SK-N-MC (cell line): ENCODE measurements around the gene KLHL36.

Experiments
- DNase-seq: peaks from one replicate; pipeline ENCODE4 v3.0.0-alpha.2; 2011; ENCODE audit warnings: low read depth, low spot score
- H3K27ac ChIP-seq: fragments of 200-600 bp; sonication (generic); 2 replicates; pipeline ENCODE4 v1.5.1; 2016; ENCODE audit warnings: mixed run types
- H3K36me3 ChIP-seq: fragments of 200-600 bp; sonication (generic); 2 replicates; pipeline ENCODE4 v1.6.1; 2017; ENCODE audit warnings: antibody characterized with exemption, low read length, mixed read lengths; ENCODE audit not compliant: insufficient read depth
- H3K4me3 ChIP-seq: fragments of 200-600 bp; sonication (generic); 2 replicates; pipeline ENCODE4 v1.5.1; 2016
- H3K9ac ChIP-seq: fragments of 200-600 bp; sonication (generic); 2 replicates; pipeline ENCODE4 v1.8.0; 2017; ENCODE audit warnings: mixed run types, mixed read lengths; ENCODE audit not compliant: insufficient read length
- H3K9me3 ChIP-seq: fragments of 200-600 bp; sonication (generic); 2 replicates; pipeline ENCODE4 v1.6.1; 2017; ENCODE audit warnings: low read depth, mild to moderate bottlenecking, antibody characterized with exemption, low read length, moderate library complexity, mixed read lengths
- EZH2 ChIP-seq: fragments of 200-600 bp; sonication (generic); IDR thresholded peaks from one replicate; pipeline ENCODE4 v1.6.1; 2017; ENCODE audit warnings: antibody characterized with exemption
- FOXP2 ChIP-seq: optimal IDR thresholded peaks from 2 replicates; pipeline ENCODE3; 2011; ENCODE audit warnings: mild to moderate bottlenecking, moderate library complexity; ENCODE audit not compliant: insufficient read depth; ENCODE audit errors: extremely low read length, control extremely low read depth
- POLR2AphosphoS5 ChIP-seq: IDR thresholded peaks from 2 replicates; pipeline ENCODE4 v1.6.1; 2012; ENCODE audit warnings: mild to moderate bottlenecking, low read depth, low read length, borderline replicate concordance

Gene KLHL36

GRCh38 chr16:84633622-84634021 is 14.7 kb upstream of the KLHL36 start:
- no peaks in the 10 kb centered on the region for H3K36me3 ChIP-seq
- H3K9ac ChIP-seq, result no peak overlapping the region
- no peaks in the 10 kb centered on the region for H3K9me3 ChIP-seq
- no peak for DNase-seq
- no peak overlapping the region for H3K27ac ChIP-seq
- no peak for TF ChIP-seq EZH2
- no peak for TF ChIP-seq POLR2AphosphoS5
- TF ChIP-seq FOXP2, result no peak
- H3K4me3 ChIP-seq, result no peak overlapping the region

DNA sequence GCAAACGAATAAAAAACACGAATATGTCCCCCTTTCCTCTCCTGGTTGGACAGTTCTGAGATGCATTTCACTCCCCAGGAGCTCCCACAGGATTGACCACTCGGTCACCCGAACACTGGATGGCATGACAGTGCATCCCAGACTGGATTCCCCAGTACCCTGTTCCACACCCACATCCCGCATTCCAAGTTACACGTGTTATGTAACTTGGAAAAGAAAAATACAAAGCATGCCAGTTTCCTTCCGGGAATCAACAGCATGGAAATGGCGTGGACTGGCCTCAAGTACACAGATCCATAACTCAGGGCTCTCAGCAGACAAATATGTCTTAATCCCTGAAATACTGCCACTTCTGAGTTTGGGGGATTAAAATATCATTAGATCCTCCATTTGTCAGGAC is 12.6 kb upstream of the KLHL36 start:
- H3K27ac ChIP-seq, result no peak overlapping the region
- DNase-seq, result no peak
- H3K4me3 ChIP-seq, result no peak overlapping the region
- no peak overlapping the region for H3K9ac ChIP-seq
- H3K36me3 ChIP-seq, result no peaks in the 10 kb centered on the region
- H3K9me3 ChIP-seq, result no peaks in the 10 kb centered on the region
- TF ChIP-seq POLR2AphosphoS5, result no peak
- no peak for TF ChIP-seq EZH2
- TF ChIP-seq FOXP2, result no peak

GRCh38 chr16:84637709-84638108 is 10.6 kb upstream of the KLHL36 start:
- H3K4me3 ChIP-seq, result no peak overlapping the region
- no peak overlapping the region for H3K9ac ChIP-seq
- TF ChIP-seq EZH2 (no peak), POLR2AphosphoS5 (no peak), FOXP2 (no peak)
- no peak for DNase-seq
- no peaks in the 10 kb centered on the region for H3K9me3 ChIP-seq
- H3K36me3 ChIP-seq, result no peaks in the 10 kb centered on the region
- no peak overlapping the region for H3K27ac ChIP-seq

DNA sequence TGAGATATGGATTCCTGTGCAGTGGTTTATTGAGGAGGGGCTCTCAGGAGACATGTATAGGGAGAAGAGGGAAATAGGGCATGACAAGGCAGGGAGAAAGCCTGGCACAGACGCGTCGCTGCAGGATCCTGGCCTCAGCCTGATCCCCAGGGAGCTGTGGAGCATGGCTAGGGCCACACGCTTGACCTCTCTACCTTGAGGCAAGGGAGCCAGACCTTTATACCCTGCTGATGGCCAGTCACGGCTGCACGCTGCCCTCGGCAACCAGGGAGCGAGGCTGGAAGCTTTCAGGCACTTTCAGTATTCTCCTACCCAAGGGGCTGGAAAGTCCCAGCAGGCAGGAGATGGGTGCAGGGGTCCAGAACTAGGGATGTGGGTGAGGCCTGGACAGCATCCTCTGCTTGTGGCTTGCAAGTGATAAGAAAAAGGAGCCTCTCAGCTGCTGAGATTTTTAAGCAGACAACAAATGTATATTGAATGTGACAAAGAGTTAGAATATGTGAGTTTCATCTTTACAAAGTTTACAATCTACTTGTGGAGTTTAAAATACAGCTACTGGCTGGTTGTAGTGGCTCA is 10.0 kb upstream of the KLHL36 start:
- H3K36me3 ChIP-seq, result no peaks in the 10 kb centered on the region
- H3K9ac ChIP-seq, result no peak overlapping the region
- no peak overlapping the region for H3K4me3 ChIP-seq
- no peak for DNase-seq
- H3K27ac ChIP-seq, result no peak overlapping the region
- TF ChIP-seq EZH2 (no peak), POLR2AphosphoS5 (no peak), FOXP2 (no peak)
- no peaks in the 10 kb centered on the region for H3K9me3 ChIP-seq

GRCh38 chr16:84640145-84640544 is 8.2 kb upstream of the KLHL36 start:
- Histone ChIP-seq H3K36me3 (no peaks in the 10 kb centered on the region), H3K4me3 (no peak overlapping the region), H3K9ac (no peak overlapping the region), H3K27ac (no peak overlapping the region), H3K9me3 (no peaks in the 10 kb centered on the region)
- no peak for DNase-seq
- TF ChIP-seq POLR2AphosphoS5, result no peak

GRCh38 chr16:84641643-84642358 is 6.5 kb upstream of the KLHL36 start:
- H3K27ac ChIP-seq, result no peak overlapping the region
- no peak for TF ChIP-seq POLR2AphosphoS5
- TF ChIP-seq FOXP2, result no peak
- DNase-seq, result no peak
- H3K36me3 ChIP-seq, result no peaks in the 10 kb centered on the region
- H3K4me3 ChIP-seq, result no peak overlapping the region
- no peak overlapping the region for H3K9ac ChIP-seq
- H3K9me3 ChIP-seq, result no peaks in the 10 kb centered on the region

DNA sequence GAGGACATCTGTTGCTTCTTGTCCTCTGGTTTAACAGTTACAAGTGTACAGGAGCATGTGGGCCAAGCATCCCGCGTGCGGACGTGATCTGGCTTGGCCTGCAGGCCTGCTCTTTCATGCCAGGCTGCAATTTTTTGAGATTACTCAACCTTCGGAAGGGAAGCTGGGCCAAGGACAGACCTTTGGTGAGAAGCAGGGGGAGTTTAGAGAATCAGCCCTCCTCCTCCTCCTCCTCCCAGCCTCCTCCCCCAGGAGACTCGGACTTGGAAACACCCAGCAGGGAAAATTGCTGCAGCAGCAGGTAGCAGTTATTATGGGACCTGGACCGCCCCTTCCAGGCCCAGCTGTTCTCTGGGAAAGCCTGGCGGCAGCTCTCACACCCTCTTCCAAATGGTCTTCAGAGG is 5.1 kb upstream of the KLHL36 start:
- no peaks in the 10 kb centered on the region for H3K36me3 ChIP-seq
- H3K9me3 ChIP-seq, result no peaks in the 10 kb centered on the region
- H3K9ac ChIP-seq, result no peak overlapping the region
- DNase-seq, result no peak
- H3K4me3 ChIP-seq, result no peak overlapping the region
- no peak for TF ChIP-seq EZH2
- no peak for TF ChIP-seq FOXP2
- TF ChIP-seq POLR2AphosphoS5, result no peak
- H3K27ac ChIP-seq, result no peak overlapping the region

DNA sequence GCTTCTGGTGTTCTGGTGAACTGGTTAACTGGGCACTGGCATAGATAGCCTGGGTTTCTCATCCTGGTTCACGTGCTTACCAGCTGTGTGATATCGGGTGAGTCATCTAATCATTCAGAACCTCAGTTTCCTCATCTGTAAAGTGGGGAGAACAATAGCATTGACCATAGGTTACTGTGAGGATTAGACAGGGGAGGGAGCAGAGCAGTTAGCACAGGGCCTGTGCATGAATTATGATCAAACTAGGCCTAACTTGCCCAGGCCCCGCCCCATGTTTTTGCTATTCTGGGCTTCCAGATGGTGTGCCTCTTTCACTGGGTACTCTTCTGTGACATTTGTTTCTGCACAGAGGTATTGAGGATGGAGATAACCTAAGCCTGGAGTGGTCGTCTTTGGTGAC is 4.6 kb upstream of the KLHL36 start:
- no peak overlapping the region for H3K9ac ChIP-seq
- DNase-seq, result no peak

More for the DNA sequence above, 4.6 kb upstream of the KLHL36 start:
- Histone ChIP-seq H3K9me3 (no peaks in the 10 kb centered on the region), H3K4me3 (no peak overlapping the region), H3K27ac (no peak overlapping the region), H3K36me3 (no peaks in the 10 kb centered on the region)
- TF ChIP-seq FOXP2 (no peak), EZH2 (no peak), POLR2AphosphoS5 (no peak)
